UCSD-AML1 (cell line): Measurements from ENCODE around the gene IGLL5.

Experiments used
- DNase-seq: peaks from one replicate; lab custom pipeline; 2025; ENCODE audit not compliant: unreplicated experiment; lab: John Stamatoyannopoulos, UW

The IGLL5 gene

DNA sequence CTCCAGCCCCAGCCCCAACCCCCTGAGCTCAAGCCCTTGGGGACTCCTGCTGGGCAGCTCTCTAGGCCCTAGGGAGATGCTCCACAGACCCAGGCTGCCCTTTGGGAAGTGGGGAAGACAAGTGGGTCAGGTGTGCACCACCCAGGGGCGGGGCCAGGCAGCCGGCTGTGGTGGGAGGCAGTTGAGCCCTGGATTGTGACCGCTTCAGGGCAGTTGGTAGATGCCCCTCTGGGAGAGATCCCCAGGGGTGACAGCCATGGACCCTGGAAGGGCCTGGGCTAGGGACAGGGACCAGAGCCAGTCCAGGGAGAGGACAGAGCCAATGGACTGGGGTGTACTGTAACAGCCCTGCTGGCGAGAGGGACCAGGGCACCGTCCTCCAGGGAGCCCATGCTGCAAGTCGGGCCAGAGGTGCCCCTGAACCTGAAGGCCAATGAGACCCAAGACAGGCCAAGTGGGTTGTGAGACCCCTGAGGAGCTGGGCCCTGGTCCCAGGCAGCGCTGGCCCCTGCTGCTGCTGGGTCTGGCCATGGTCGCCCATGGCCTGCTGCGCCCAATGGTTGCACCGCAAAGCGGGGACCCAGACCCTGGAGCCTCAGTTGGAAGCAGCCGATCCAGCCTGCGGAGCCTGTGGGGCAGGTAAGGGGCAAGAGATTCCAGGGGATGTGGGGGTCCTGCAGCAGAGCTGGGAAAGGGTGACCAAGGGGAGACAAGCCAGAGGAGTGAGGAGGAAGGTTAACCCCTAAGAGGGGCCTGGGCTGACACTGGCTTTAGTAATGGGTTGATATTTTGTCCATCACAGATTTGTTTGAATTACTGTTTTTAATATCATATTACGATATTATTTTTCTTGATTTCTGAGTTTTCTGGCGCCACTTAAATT is at the start of gene IGLL5:
TSS of gene IGLL5 (plus strand) at position 196 of the 883 bp plus-strand sequence. CDS start at position 434, 238 bp downstream.
- DNase-seq = no peak

DNA sequence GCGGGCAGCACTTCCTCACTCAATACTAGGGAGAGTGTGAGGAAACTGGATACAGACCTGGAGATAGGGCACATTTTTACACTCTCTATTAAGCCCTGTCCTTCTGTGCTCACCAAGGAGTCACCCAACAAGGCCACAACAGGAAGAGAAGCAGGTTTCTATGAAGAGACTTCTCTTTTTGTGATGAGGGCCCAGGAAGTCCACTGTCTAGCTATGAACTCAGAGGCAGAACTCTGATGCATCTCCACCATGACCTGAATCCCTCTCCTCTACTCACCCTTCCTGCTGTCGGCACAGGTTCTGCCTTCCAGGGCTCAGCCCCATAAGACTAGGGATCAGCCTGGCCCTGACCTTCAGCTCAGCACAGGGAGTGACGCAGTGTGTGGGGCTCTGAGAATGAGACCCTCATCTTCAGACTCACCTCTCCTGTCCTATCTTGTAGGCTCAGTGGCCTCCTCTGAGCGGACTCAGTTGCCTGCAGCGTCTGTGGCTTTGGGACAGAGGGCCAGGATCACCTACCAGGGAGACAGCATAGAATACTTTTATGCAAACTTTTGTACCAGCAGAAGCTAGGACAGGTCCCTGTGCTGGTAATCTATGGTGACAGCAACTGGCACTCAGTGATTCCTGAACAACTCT is 49.3 kb upstream of the IGLL5 start:
- DNase-seq = no peak

DNA sequence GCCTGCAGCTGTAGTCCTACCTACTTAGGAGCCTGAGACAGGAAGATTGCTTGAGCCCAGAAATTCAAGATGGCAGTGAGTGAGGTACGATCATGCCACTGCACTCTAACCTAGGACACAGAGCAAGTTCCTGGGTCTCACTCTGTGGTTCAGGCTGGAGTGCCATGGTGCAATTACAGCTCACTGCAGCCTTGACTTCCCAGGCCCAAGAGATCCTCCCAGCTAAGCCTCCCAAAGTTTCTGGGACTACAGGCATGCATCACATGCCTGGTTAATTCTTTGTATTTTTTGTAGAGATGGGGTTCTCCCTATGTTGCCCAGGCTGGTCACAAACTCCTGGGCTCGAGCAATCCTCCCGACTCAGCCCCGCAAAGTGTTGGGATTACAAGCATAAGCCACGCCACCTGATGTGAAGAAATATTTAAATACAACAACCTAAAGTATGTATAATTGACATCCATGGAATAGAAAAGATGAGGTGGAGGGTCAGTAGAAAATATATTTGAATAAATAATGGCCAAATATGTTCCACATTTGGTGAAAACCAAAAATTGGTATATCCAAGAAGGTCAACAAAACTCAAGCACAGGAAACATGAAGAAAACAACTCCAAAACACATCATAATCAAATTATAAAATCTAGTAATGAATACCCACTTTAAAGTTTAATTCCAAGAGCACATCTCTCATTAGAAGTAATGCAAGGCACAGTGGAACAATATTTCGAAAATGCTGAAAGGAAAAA is 47.9 kb upstream of the IGLL5 start:
- DNase-seq = no peak

DNA sequence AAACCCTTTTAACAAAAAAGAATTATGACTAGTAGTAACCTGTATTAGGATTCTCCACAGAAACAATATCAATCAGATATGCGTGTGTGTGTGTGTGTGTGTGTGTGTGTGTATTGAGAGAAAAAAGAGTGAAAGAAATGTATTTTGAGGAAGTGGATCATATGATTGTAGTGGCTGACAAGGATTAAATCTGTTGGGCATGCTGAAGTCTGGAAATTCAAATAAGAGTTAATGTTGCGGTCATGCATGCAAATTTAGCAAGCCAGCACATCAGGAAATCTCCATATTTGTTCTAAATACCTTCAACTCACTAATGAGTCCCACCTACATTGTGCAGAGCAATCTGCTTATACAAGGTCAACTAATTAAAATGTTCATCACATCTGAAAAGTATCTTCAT is 46.8 kb upstream of the IGLL5 start:
- no peak for DNase-seq

GRCh38 chr22:22841598-22841997 is 46.0 kb upstream of the IGLL5 start:
- DNase-seq = no peak

GRCh38 chr22:22842085-22842484 is 45.5 kb upstream of the IGLL5 start:
- DNase-seq = no peak

DNA sequence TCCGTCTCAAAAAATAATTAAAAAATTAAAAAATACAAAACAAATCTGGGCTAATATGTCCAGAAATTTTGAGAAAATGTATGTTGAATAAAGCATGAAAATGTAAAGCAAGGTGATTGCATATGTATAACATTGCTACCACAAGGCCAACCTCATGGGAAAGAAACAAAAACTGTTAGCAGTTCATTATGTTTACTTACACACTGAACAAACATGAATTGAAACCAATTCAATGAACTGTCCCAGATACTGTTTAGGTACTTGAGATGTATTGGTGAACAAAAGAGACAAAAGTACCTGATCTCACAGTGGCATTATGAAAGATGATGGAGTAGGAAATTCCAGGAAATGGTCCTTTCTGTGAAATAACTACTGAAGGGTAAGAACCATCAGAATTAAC is 43.8 kb upstream of the IGLL5 start:
- DNase-seq = no peak

DNA sequence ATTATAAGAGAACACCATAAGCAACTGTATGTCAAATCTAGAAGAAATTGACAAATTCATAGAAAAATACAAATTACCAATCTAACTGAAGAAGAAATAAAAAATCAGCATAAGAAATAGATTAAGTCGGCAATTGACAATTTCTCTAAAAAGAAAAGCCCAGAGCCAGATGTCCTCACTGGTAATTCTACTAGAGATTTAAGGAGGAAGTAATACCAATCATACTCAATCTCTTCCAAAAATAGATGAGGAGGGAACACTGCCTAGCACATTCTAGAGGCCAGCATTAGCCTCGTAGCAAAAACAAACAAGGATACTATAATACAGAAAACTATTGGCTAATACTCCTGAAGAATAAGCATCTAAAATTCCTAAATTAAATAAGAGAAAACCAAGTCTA is 40.4 kb upstream of the IGLL5 start:
- DNase-seq = no peak

DNA sequence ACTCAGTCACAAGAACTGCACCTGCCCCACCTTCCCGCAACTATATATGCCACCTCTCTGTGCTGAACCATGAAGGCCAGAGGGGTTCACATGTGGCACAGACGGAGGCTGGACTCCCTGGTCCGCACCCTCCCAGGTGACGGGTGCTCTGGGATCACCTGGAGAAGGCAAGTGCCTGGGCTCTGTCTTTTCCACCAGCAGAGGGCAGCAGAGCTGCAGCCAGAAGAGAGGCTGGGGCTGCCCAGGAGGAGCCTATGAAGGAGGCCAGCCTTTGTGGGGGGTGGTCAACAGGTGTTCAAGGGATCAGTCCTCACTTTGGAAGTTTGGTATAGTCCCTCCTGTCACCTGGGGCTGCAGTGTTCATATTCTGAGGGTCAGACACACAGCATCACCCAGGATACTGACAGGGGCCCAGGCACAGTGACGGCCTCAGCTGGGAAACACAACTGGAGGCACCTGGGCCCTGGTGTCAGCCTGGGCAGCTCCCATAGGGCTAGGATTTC is 39.2 kb upstream of the IGLL5 start:
- DNase-seq = peak; percentile 52

GRCh38 chr22:22849640-22850610 is 37.7 kb upstream of the IGLL5 start:
- no peak for DNase-seq

DNA sequence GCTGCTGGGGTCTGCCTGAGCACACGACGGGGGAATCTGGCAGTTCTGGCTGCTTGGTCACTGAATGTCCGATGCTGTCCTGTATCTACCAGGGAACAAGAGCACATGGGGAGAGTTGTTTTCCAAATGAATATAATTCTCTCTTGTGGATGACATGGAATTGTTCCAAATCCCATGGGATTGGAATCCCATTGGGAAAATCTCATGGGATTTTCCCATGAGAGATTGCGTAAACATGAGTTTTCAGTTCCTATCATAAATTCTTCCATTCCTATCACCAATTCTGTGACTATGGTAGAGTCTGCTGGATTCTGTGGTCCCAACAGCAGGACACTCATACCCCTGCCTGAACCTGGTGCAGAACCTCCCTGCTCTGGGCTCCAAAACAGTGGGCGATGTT is 35.6 kb upstream of the IGLL5 start:
- DNase-seq = no peak

- no peak for DNase-seq
Measured at GRCh38 chr22:22853713-22854112, 33.9 kb upstream of the IGLL5 start.

DNA sequence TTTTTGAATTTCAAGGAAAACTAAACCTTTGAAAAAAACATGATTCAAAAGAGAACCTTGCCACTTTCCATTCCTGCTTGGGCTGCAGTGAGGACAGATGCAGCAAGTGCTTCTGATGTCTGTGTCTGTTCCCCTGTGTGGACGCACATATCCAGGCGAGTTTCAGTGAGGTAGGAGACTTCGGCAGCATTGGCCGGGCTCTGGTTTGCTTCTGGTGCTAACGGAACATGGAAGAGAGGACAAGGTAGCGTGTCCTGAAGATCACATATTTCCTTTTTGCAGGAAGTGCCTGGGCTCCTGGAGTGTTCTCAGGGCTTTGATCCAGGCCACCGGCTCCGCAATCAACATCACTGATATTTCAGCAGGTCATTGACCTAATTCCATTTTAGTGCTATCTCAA is 33.1 kb upstream of the IGLL5 start:
- DNase-seq = no peak

DNA sequence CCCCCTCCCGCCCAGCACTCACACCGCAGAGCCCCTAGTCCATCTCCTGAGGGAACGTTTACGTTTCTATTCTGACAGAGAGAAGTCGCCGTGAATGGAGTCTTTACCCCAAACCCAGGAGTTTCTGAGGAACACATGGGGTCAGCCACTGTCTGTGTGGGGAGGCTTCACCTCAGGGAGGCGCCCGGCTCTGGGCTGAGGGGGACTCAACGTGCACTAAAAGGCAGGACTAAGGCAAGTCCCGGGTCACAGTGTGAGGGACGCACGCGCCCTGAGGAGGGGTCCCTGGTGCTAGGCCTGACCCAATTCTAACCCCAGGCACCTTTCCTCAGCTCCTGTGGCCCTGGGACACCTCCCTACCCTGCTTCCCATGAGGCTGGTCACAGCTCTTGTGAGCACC is 32.5 kb upstream of the IGLL5 start:
- no peak for DNase-seq

DNA sequence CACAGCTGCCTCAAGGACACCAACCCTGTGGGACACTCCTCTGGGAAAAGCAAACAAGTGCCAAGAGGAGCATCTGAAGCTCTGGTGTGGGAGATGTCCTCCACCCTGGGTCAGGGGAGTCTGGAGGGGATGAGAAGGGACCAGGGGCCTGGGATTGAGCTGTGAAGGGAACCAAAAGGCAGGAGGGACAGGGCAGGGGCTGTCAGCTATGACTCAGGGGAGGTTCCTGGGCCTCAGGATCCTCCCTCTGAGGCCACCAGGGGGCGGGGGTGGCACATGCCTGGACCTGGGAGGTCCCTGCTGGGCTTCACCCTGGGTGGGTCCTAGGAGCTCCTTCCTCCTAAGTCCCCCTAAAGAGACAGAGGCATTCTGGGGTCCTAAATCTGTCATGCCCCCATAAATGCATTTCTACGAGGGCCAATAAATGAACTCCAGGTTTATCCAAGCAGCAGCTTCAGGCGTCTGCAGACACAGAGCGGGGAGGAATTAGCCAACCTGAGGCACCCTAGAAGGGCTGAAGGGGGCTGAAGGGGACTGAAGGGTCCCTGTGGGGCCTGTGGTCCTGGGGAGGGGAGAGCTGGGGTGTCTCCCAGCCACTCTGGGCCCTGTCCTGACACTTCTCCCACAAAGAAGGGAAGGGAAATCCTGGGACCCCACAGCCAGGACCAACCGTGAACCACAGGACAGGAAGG is 31.9 kb upstream of the IGLL5 start:
- peak; percentile 43 for DNase-seq

- DNase-seq = no peak
Measured at GRCh38 chr22:22856364-22856763, 31.3 kb upstream of the IGLL5 start.

- DNase-seq = no peak
Measured at GRCh38 chr22:22856885-22857606, 30.6 kb upstream of the IGLL5 start.

- no peak for DNase-seq
Measured at GRCh38 chr22:22857607-22858558, 29.7 kb upstream of the IGLL5 start.
